Keratinocyte (primary cell): ENCODE results near the gene PTOV1. TPM values are rescaled to one million over a fixed set of nuclear protein-coding genes. Genes with fewer than 3 reads are reported as not detected.

Experiments
- DNase-seq: peaks from one replicate; pipeline ENCODE4 v3.0.0-alpha.2; 2011; ENCODE audit warnings: low read depth, missing footprints, low spot score
- FAIRE-seq: peaks from 2 replicates; lab custom pipeline; 2011; peaks lifted over from hg19 to GRCh38; lab: Jason Lieb, UNC
- H2AFZ ChIP-seq: 2 replicates; pipeline ENCODE4 v1.6.0; 2012; ENCODE audit warnings: low read length, control low read depth, inconsistent platforms; ENCODE audit not compliant: control insufficient read depth
- H3K27ac ChIP-seq: 2 replicates; pipeline ENCODE4 v1.5.1; 2011; ENCODE audit warnings: low read length; ENCODE audit not compliant: control insufficient read depth, insufficient read depth
- H3K27me3 ChIP-seq: 3 replicates; pipeline ENCODE4 v1.6.0; 2011; ENCODE audit warnings: low read length; ENCODE audit not compliant: control insufficient read depth, insufficient read depth; ENCODE audit errors: extremely low read depth
- H3K36me3 ChIP-seq, 2 experiments: 2 replicates in 1 of 2; 3 replicates in 1 of 2; pipeline ENCODE4 v1.5.1; 2011; ENCODE audit warnings: low read length in 2 of 2, mild to moderate bottlenecking in 1 of 2; ENCODE audit not compliant: control insufficient read depth in 2 of 2, insufficient read depth in 2 of 2; ENCODE audit errors: extremely low read depth in 1 of 2
- H3K4me1 ChIP-seq: 3 replicates; pipeline ENCODE4 v1.5.1; 2011; ENCODE audit warnings: low read length; ENCODE audit not compliant: control insufficient read depth, insufficient read depth; ENCODE audit errors: extremely low read depth
- H3K4me2 ChIP-seq: 3 replicates; pipeline ENCODE4 v1.6.0; 2011; ENCODE audit warnings: low read depth, low read length; ENCODE audit not compliant: control insufficient read depth, insufficient read depth; ENCODE audit errors: extremely low read depth
- H3K4me3 ChIP-seq, 3 experiments: fragments of 200-600 bp in 1 of 3; sonication (generic) in 1 of 3; 2 replicates in 2 of 3; 3 replicates in 1 of 3; pipeline ENCODE4 v1.5.1; 2011 to 2016; ENCODE audit warnings: low read length in 3 of 3, mild to moderate bottlenecking in 3 of 3, control low read depth in 2 of 3, inconsistent platforms in 1 of 3, low read depth in 1 of 3, mixed read lengths in 1 of 3, mixed run types in 1 of 3, moderate library complexity in 1 of 3; ENCODE audit not compliant: control insufficient read depth in 2 of 3, insufficient read depth in 2 of 3; ENCODE audit errors: extremely low read depth in 1 of 3
- H3K79me2 ChIP-seq: 2 replicates; pipeline ENCODE4 v1.6.0; 2012; ENCODE audit warnings: low read length; ENCODE audit not compliant: control insufficient read depth, insufficient read depth
- H3K9ac ChIP-seq: 3 replicates; pipeline ENCODE4 v1.6.0; 2011; ENCODE audit warnings: low read length; ENCODE audit not compliant: control insufficient read depth, insufficient read depth; ENCODE audit errors: extremely low read depth
- H3K9me1 ChIP-seq: 3 replicates; pipeline ENCODE4 v1.6.0; 2011; ENCODE audit warnings: low read length; ENCODE audit not compliant: control insufficient read depth, insufficient read depth; ENCODE audit errors: extremely low read depth
- H3K9me3 ChIP-seq: 2 replicates; pipeline ENCODE4 v1.5.1; 2012; ENCODE audit warnings: low read depth, low read length; ENCODE audit not compliant: control insufficient read depth
- H4K20me1 ChIP-seq: 3 replicates; pipeline ENCODE4 v1.6.0; 2011; ENCODE audit warnings: low read length; ENCODE audit not compliant: control insufficient read depth, insufficient read depth; ENCODE audit errors: extremely low read depth
- CTCF ChIP-seq, 3 experiments: IDR thresholded peaks in 1 of 3; conservative IDR thresholded peaks in 1 of 3; optimal IDR thresholded peaks in 1 of 3; 2 replicates in 2 of 3; 3 replicates in 1 of 3; pipeline versions ENCODE3 to v1.5.1; 2011; ENCODE audit warnings: low read length in 3 of 3, mild to moderate bottlenecking in 3 of 3, moderate library complexity in 2 of 3, control low read depth in 1 of 3, inconsistent platforms in 1 of 3; ENCODE audit not compliant: insufficient read depth in 2 of 3; ENCODE audit errors: extremely low read depth in 1 of 3
- EZH2 ChIP-seq: IDR thresholded peaks from one replicate; pipeline ENCODE4 v1.6.1; 2012; ENCODE audit warnings: inconsistent platforms, mild to moderate bottlenecking, low read length, moderate library complexity
- dilution Hi-C: fragments of 300-500 bp; cut with MboI; formaldehyde crosslinking; loops from one replicate; pipeline ENCODE4 v1.7.0; 2020; ENCODE audit warnings: low sequenced_read_pairs; ENCODE audit not compliant: extremely low pct_ligation_motif_present
- polyA plus RNA-seq, 5 experiments: library from polyadenylated mRNA; depleted of rRNA in 3 of 5; stranded (reverse) in 3 of 5; stranded (forward) in 1 of 5; unstranded in 1 of 5; fragments of >200 nt; gene quantifications; 1 replicate in 1 of 5; 2 replicates in 3 of 5; 3 replicates in 1 of 5; pipeline versions ENCODE4 v1.2.1 to v1.2.3, GENCODE V29; 2011 to 2012; ENCODE audit warnings: missing spikeins in 2 of 5, low read depth in 1 of 5, low replicate concordance in 1 of 5

The PTOV1 gene
- polyA plus RNA-seq, 1 donor (not counting 4 experiments of a cell fraction or from before 2014, with no cell fraction given) = 22.9 TPM

GRCh38 chr19:49809160-49809940 lies 41.6 kb upstream of the PTOV1 start:
- DNase-seq (no peak), FAIRE-seq (no peak)
- no peaks in the 10 kb centered on the region for H3K9me1 ChIP-seq
- H4K20me1 ChIP-seq = no peaks in the 10 kb centered on the region
- TF ChIP-seq CTCF (optimal IDR thresholded peaks at IDR 0.05 in 1 of 3, IDR thresholded peaks at IDR 0.05 in 1 of 3, conservative IDR thresholded peaks at IDR 0.05 in 1 of 3; ENCODE audit: extremely low read depth in 1 of 3, insufficient read depth in 2 of 3, low read length in 3 of 3) (peak in 1 of 3 experiments; percentile 43), EZH2 (no peak)
- no peaks in the 10 kb centered on the region for H3K27me3 ChIP-seq
- H3K36me3 ChIP-seq = peaks cover 5% of the 10 kb centered on the region in 2 experiments
- no peaks in the 10 kb centered on the region for H3K9me3 ChIP-seq
- peak overlapping the region; percentile 60 for H3K9ac ChIP-seq
- H3K4me2 ChIP-seq = peak overlapping the region; percentile 91
- peaks cover 21% of the 10 kb centered on the region for H3K4me1 ChIP-seq
- dilution Hi-C loops = no loop called here
- H3K79me2 ChIP-seq = no peaks in the 10 kb centered on the region
- no peak overlapping the region for H3K27ac ChIP-seq
- H2AFZ ChIP-seq = peak overlapping the region; percentile 80
- peak overlapping the region; percentile 37 to 80 (median 69) for H3K4me3 ChIP-seq

- Histone ChIP-seq H3K27ac (no peak overlapping the region), H3K9ac (no peak overlapping the region), H3K79me2 (no peaks in the 10 kb centered on the region), H3K4me1 (peaks cover 21% of the 10 kb centered on the region), H3K27me3 (no peaks in the 10 kb centered on the region), H3K9me1 (no peaks in the 10 kb centered on the region), H3K4me2 (peak overlapping the region; percentile 91), H2AFZ (peak overlapping the region; percentile 80), H3K9me3 (no peaks in the 10 kb centered on the region), H3K4me3 (no peak overlapping the region), H4K20me1 (no peaks in the 10 kb centered on the region), H3K36me3 (peaks cover 2 to 5% of the 10 kb centered on the region in 2 experiments)
- TF ChIP-seq CTCF (optimal IDR thresholded peaks at IDR 0.05 in 1 of 3, IDR thresholded peaks at IDR 0.05 in 1 of 3, conservative IDR thresholded peaks at IDR 0.05 in 1 of 3; ENCODE audit: extremely low read depth in 1 of 3, insufficient read depth in 2 of 3, low read length in 3 of 3) = no peak
- no peak for FAIRE-seq
- DNase-seq = no peak
- dilution Hi-C loops = no loop called here
Measured at GRCh38 chr19:49809941-49810389, 41.0 kb upstream of the PTOV1 start.
